Inflammatory macrophage treated with lipopolysaccharide for 1 hour (primary cell): ENCODE measurements around the gene PAX5.

Source experiments
- DNase-seq, 2 donors: peaks; one replicate each; pipeline ENCODE4 v3.0.0-alpha.2; 2020 to 2022

Gene PAX5

GRCh38 chr9:36928210-36928609 lies 105.9 kb downstream of the PAX5 start:
- DNase-seq, result no peak

- no peak for DNase-seq
Observed at GRCh38 chr9:36924757-36925432, 109.2 kb downstream of the PAX5 start.

- DNase-seq, result peak; percentile 4 to 8
Observed at GRCh38 chr9:36924071-36924470, 110.0 kb downstream of the PAX5 start.

GRCh38 chr9:36923025-36923625 lies 110.9 kb downstream of the PAX5 start:
- DNase-seq, result no peak

GRCh38 chr9:36922548-36922947 lies 111.5 kb downstream of the PAX5 start:
- no peak for DNase-seq

GRCh38 chr9:36914212-36914577 lies 119.9 kb downstream of the PAX5 start:
- DNase-seq, result no peak

- no peak for DNase-seq
Observed at GRCh38 chr9:36913393-36914211, 120.5 kb downstream of the PAX5 start.

- no peak for DNase-seq
Observed at GRCh38 chr9:36912620-36913019, 121.4 kb downstream of the PAX5 start.

- DNase-seq, result no peak
Observed at GRCh38 chr9:36911601-36912412, 122.3 kb downstream of the PAX5 start.

GRCh38 chr9:36911037-36911436 lies 123.0 kb downstream of the PAX5 start:
- DNase-seq, result no peak

- no peak for DNase-seq
Observed at GRCh38 chr9:36906492-36906891, 127.6 kb downstream of the PAX5 start.

GRCh38 chr9:36905101-36906066 lies 128.7 kb downstream of the PAX5 start:
- no peak for DNase-seq

GRCh38 chr9:36903541-36904435 lies 130.3 kb downstream of the PAX5 start:
- no peak for DNase-seq

- DNase-seq, result no peak
Observed at GRCh38 chr9:36902861-36903524, 131.1 kb downstream of the PAX5 start.

GRCh38 chr9:36902080-36902716 lies 131.9 kb downstream of the PAX5 start:
- no peak for DNase-seq

GRCh38 chr9:36901528-36901927 lies 132.5 kb downstream of the PAX5 start:
- no peak for DNase-seq

- DNase-seq, result no peak
Observed at GRCh38 chr9:36900856-36901220, 133.2 kb downstream of the PAX5 start.

GRCh38 chr9:36900136-36900855 lies 133.8 kb downstream of the PAX5 start:
- no peak for DNase-seq

- no peak for DNase-seq
Observed at GRCh38 chr9:36899406-36899805, 134.7 kb downstream of the PAX5 start.
